ENCODE measurements around the gene BID.

BID gene

DNA sequence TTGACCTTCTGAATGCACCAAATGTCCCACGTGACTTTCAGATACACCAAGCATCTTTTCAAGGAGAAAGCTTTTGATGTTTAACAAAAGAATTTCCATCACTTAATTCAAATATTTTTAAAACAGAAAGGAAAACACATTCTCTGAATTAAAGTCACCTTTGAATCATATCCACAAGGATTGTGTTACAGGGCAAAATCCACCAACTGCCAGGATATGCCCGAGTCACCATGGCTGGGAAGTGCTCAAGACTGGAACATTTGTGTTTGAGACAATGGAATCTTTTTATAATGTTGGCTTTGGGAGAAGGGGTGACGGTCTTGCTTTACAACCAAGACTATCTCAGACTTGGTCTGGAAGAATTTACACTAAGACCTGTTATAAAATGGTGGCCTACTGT lies 40.8 kb downstream of the BID start:
- H3K4me1 ChIP-seq (ENCODE audit: insufficient read depth, low read length) = no peaks in the 10 kb centered on the region
- peaks cover 19% of the 10 kb centered on the region for H3K36me3 ChIP-seq (ENCODE audit: insufficient read depth, low read length)
- H3K9me3 ChIP-seq (ENCODE audit: control insufficient read depth, insufficient read depth, low read length) = no peaks in the 10 kb centered on the region
- no peak overlapping the region for H3K9ac ChIP-seq (ENCODE audit: low read depth, low read length)

DNA sequence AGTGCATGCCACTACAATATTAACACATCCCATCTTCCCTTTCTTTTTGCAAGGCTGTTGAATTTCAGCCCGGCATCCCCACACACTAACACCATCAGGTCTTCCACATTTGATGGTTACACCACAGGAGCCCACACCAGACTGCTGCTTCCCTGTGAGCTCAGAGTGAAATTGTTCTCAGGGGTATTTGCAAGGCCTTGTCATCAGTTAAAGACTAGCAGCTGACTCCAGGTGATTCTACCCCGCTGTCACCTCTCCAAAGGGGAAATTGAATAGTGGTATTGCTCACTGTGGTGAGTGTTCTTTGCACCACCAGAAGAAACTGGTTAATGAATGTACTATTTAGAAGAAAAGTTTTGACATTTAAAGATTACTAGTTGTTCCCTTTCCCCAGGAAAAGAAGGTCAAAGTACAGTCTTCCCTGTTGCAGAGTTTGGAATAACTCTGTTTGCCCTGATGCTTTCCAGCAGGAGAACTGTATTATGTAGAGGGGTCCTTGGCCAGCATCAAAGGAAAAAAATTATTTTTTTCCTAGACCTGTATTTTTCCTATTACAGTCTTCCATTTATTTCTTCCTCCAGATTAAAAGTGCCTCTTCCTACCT lies 41.9 kb downstream of the BID start:
- Histone ChIP-seq H3K9ac (ENCODE audit: low read depth, low read length) (no peak overlapping the region), H3K9me3 (ENCODE audit: control insufficient read depth, insufficient read depth, low read length) (no peaks in the 10 kb centered on the region), H3K36me3 (ENCODE audit: insufficient read depth, low read length) (peaks cover 28% of the 10 kb centered on the region), H3K4me1 (ENCODE audit: insufficient read depth, low read length) (no peaks in the 10 kb centered on the region)

DNA sequence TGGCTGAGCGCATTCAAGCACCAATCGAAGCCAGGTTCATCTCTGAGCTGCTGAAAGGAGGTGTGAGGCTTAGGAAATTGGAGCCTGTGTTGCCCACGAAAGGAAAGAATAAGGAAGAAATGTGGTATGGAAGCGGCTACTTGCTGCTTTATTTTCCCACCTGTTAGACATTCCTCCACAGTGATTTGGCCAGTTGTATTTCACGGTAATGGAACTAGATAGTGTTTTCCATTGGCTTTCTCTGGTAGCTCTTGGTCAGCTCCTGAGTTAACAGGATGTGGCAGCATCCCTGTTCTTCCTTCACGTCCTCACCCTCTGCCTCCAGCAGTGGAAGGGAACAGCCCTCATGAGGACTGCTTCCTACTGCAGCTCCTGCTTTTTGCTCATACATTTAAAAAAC lies 44.7 kb downstream of the BID start:
- Histone ChIP-seq H3K9me3 (ENCODE audit: control insufficient read depth, insufficient read depth, low read length) (no peaks in the 10 kb centered on the region), H3K4me1 (ENCODE audit: insufficient read depth, low read length) (no peaks in the 10 kb centered on the region), H3K36me3 (ENCODE audit: insufficient read depth, low read length) (peaks cover 36% of the 10 kb centered on the region)

DNA sequence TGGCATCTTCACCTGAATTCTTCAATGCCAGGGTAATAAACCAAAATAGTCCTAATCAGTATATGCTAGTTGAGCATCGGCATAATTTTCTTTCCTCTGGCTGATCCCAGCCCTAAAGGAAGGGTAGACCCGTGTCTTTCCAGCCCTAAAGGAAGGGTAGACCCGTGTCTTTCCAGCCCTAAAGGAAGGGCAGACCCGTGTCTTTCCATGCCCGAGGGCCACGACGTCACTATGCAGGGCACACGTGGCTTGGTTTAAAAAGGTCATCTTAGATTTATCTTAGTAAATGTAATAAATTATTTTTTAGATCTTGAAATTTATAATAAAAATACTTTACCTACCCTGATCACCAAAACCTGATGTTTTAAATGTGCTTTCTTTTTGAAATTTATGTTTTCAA lies 45.5 kb downstream of the BID start:
- no peaks in the 10 kb centered on the region for H3K4me1 ChIP-seq (ENCODE audit: insufficient read depth, low read length)
- no peak overlapping the region for H3K9ac ChIP-seq (ENCODE audit: low read depth, low read length)
- peaks cover 32% of the 10 kb centered on the region for H3K36me3 ChIP-seq (ENCODE audit: insufficient read depth, low read length)

More for the DNA sequence above, 44.7 kb downstream of the BID start:
- no peak overlapping the region for H3K9ac ChIP-seq (ENCODE audit: low read depth, low read length)

DNA sequence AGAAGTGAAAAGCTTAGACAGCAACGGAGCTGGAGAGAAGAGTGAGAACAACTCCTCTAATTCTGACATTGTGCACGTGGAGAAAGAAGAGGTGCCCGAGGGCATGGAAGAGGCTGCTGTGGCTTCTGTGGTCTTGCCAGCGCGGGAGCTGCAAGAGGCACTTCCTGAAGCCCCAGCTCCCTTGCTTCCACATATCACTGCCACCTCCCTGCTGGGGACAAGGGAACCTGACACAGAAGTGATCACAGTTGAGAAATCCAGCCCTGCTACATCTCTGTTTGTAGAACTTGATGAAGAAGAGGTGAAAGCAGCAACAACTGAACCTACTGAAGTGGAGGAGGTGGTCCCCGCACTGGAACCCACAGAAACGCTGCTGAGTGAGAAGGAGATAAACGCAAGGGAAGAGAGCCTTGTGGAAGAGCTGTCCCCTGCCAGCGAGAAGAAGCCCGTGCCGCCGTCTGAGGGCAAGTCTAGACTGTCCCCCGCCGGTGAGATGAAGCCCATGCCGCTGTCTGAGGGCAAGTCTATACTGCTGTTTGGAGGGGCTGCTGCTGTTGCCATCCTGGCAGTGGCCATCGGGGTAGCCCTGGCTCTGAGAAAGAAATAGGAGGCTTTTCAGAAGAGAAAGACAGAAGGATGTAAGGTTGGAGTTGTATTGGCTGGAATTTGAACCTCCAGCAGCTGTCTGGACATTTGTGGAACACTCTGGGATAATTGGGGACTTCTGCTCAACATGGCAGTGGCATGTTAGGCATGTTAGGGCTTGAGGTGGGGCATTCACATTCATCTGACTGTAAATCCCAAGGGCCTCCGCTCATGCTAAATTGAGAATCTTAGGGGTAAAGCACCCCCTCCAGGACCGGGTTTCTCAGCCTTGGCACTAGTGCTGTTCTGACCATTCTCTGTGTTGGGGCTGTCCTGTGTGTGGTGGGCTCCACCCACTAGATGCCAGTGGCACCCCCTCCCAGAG lies 47.1 kb downstream of the BID start:
- Histone ChIP-seq H3K36me3 (ENCODE audit: insufficient read depth, low read length) (peaks cover 26% of the 10 kb centered on the region), H3K9ac (ENCODE audit: low read depth, low read length) (no peak overlapping the region), H3K4me1 (ENCODE audit: insufficient read depth, low read length) (no peaks in the 10 kb centered on the region), H3K9me3 (ENCODE audit: control insufficient read depth, insufficient read depth, low read length) (no peaks in the 10 kb centered on the region)

More for the DNA sequence above, 45.5 kb downstream of the BID start:
- no peaks in the 10 kb centered on the region for H3K9me3 ChIP-seq (ENCODE audit: control insufficient read depth, insufficient read depth, low read length)

DNA sequence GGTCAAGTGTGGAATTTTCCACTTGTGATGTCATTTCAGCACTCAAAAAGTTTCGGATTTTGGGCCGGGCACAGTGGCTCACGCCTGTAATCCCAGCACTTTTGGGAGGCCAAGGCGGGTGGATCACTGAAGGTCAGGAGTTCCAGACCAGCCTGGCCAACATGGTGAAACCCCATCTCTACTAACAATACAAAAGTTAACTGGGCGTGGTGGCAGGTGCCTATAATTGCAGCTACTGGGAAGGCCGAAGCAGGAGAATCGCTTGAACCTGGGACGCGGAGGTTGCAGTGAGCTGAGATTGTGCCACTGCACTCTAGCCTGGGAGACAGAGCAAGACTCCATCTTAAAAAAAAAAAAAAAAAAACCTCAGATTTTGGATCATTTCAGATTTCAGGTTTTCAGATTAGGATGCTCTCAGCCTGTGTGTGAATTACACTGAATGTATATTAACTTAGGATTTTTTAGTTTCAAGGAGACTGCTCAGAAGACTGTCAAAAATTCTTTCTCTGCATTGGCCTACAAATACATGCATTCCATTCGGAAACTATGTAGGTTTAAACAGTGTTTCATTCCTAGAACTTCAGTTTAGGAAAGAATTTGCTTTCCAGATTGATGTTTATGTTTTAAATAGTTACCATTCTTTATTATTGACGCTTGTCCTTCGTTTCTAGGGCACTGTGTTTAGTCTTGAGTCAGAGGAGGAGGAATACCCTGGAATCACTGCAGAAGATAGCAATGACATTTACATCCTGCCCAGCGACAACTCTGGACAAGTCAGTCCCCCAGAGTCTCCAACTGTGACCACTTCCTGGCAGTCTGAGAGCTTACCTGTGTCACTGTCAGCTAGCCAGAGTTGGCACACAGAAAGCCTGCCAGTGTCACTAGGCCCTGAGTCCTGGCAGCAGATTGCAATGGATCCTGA lies 48.0 kb downstream of the BID start:
- Histone ChIP-seq H3K4me1 (ENCODE audit: insufficient read depth, low read length) (no peaks in the 10 kb centered on the region), H3K9ac (ENCODE audit: low read depth, low read length) (no peak overlapping the region), H3K36me3 (ENCODE audit: insufficient read depth, low read length) (peaks cover 25% of the 10 kb centered on the region), H3K9me3 (ENCODE audit: control insufficient read depth, insufficient read depth, low read length) (no peaks in the 10 kb centered on the region)

DNA sequence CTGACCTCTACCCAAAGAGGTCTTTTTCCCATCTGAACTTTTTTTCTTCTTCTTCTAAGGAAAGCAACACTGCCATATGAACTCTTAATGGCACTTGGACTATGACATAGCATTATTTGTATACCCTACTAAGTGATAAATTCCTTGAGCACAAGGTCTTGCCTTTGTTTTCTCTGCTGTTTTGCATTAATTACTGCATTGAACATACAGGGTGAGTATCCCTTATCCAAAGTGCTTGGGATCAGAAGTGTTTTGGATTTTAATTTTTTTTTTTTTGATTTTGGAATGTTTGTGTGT lies 48.8 kb downstream of the BID start:
- Histone ChIP-seq H3K9ac (ENCODE audit: low read depth, low read length) (no peak overlapping the region), H3K4me1 (ENCODE audit: insufficient read depth, low read length) (no peaks in the 10 kb centered on the region), H3K9me3 (ENCODE audit: control insufficient read depth, insufficient read depth, low read length) (no peaks in the 10 kb centered on the region)

DNA sequence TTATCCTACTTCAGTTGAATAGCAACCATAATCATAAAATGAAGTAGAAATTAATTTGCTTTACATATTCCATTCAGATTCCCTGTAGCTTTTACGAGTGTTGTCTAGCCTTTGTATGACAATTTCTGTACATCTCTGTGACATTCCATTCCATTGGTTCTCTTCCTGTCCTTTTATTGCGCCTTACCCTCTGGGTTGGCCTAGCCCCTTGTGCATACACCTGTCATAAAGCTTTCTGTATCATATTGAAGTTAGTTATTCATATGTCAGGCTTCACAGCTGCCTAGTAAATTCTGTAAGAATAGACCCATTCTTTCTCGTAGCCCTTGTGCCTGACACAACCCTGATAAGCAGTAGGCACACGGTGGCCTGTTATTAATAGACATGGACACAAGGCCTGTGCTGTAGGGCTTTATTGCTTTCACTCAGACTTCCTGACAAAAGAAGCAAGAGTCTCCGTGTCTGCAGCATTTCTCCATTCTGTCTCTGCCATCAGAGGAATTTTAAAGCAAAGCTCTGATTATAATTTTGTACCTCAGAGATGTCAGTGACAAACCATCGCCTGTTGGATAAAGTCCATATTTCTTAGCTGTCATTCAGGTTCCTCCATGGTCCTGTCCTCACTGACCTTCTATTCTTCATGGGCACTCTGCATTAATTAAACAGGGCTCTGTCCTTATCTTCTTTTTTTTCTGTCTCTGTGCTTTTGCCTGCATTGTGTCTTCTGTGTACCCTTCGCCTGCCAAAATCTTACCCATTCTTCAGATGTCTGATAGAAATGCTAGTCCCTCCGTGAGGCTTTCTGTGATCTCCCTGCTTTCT lies 49.4 kb downstream of the BID start:
- Histone ChIP-seq H3K9me3 (ENCODE audit: control insufficient read depth, insufficient read depth, low read length) (no peaks in the 10 kb centered on the region), H3K4me1 (ENCODE audit: insufficient read depth, low read length) (no peaks in the 10 kb centered on the region), H3K9ac (ENCODE audit: low read depth, low read length) (no peak overlapping the region), H3K36me3 (ENCODE audit: insufficient read depth, low read length) (peaks cover 25% of the 10 kb centered on the region)

More for the DNA sequence above, 48.8 kb downstream of the BID start:
- H3K36me3 ChIP-seq (ENCODE audit: insufficient read depth, low read length) = peaks cover 25% of the 10 kb centered on the region

DNA sequence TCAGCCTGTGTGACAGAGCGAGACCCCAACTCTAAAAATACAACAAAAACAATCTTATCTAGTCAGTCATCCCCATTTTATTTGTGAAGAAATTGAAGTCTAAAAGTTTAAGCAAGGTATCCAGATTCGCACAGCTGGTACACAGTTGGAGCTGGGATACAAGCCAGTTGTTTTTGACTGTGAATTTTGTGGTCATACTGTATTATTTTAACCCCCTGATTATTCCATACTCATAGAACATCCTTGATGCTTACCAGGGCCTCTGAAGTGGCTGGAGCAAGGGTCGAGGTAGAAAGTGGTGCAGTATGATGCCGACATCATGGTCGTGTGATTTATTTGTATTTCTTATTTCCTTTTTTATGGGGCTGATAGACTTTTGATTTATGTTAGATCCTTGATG lies 50.0 kb downstream of the BID start:
- Histone ChIP-seq H3K36me3 (ENCODE audit: insufficient read depth, low read length) (peaks cover 25% of the 10 kb centered on the region), H3K4me1 (ENCODE audit: insufficient read depth, low read length) (no peaks in the 10 kb centered on the region), H3K9ac (ENCODE audit: low read depth, low read length) (no peak overlapping the region), H3K9me3 (ENCODE audit: control insufficient read depth, insufficient read depth, low read length) (no peaks in the 10 kb centered on the region)

DNA sequence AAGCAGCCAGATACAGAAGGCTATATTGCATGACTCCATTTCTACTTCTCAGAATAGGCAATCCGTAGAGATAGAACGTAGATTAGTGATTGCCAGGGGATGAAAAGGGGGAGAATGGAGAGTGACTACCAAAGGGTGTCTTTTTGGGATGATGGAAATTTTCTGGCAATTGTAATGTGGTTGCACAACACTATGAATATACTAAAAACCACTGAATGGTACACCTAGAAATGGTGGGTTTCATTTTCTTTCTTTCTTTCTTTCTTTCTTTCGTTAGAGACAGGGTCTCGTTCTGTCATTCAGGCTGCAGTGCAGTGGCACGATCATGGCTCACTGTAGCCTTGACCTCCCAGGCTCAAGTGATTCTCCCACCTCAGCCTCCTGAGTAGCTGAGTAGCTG lies 54.4 kb downstream of the BID start:
- H3K9me3 ChIP-seq (ENCODE audit: control insufficient read depth, insufficient read depth, low read length) = no peaks in the 10 kb centered on the region
- no peaks in the 10 kb centered on the region for H3K36me3 ChIP-seq (ENCODE audit: insufficient read depth, low read length)
- H3K9ac ChIP-seq (ENCODE audit: low read depth, low read length) = no peak overlapping the region
- H3K4me1 ChIP-seq (ENCODE audit: insufficient read depth, low read length) = no peaks in the 10 kb centered on the region

DNA sequence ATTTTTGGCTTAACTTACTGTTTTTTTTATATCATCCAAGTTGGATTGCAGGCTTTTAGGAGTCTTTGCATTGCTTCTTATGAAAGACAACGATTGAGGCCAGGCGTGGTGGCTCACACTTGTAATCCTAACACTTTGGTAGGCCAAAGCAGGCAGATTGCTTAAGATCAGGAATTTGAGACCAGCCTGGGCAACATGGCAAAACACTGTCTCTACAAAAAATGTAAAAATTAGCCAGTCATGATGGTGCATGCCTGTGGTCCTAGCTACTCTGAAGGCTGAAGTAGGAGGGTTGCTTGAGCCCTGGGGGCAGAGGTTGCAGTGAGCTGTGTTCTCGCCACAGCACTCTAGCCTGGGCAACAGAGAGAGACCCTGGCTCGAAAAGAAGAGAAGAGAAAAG lies 56.6 kb downstream of the BID start:
- H3K4me1 ChIP-seq (ENCODE audit: insufficient read depth, low read length) = no peaks in the 10 kb centered on the region
- H3K9me3 ChIP-seq (ENCODE audit: control insufficient read depth, insufficient read depth, low read length) = no peaks in the 10 kb centered on the region
- H3K9ac ChIP-seq (ENCODE audit: low read depth, low read length) = no peak overlapping the region
- no peaks in the 10 kb centered on the region for H3K36me3 ChIP-seq (ENCODE audit: insufficient read depth, low read length)

DNA sequence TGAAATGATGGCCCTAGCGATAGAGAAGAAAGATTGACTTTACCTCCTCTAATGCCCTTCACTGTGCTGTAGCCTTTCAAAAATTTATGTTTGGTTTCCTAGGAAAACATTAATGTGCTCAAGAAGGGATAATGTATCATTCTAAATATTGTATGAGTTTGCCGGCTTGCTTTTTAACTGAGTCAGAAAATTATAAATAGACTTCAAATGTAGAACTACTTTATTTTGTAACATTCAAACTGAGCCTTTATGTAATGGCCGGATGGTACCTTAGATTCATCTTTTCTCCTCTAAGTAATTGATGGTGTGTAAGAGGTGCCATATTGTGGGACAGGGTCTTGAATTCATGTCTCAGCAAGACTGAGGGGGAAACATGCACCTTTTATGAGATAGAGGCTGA lies 57.7 kb downstream of the BID start:
- Histone ChIP-seq H3K9me3 (ENCODE audit: control insufficient read depth, insufficient read depth, low read length) (no peaks in the 10 kb centered on the region), H3K36me3 (ENCODE audit: insufficient read depth, low read length) (no peaks in the 10 kb centered on the region), H3K9ac (ENCODE audit: low read depth, low read length) (no peak overlapping the region), H3K4me1 (ENCODE audit: insufficient read depth, low read length) (no peaks in the 10 kb centered on the region)

DNA sequence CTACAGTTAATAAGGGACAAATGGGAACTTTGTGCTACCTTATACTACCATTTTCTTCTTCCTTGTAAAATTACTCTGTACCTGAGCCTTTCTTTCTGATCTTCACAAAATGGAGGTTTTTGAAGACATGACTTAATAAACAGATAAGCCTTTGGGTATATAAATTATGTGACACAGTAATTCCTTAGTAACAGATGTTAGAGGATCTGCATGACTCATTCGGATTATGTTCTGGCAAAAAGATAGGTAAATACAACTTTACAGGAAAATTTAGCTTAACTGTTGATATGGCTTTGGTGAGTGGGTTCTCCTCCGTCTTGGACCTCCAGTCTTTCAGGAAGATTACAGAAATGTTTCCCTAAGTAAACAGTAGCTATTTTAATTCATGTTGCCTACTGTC lies 61.8 kb downstream of the BID start:
- H3K9ac ChIP-seq (ENCODE audit: low read depth, low read length) = no peak overlapping the region
- no peaks in the 10 kb centered on the region for H3K36me3 ChIP-seq (ENCODE audit: insufficient read depth, low read length)
- no peaks in the 10 kb centered on the region for H3K4me1 ChIP-seq (ENCODE audit: insufficient read depth, low read length)
- no peaks in the 10 kb centered on the region for H3K9me3 ChIP-seq (ENCODE audit: control insufficient read depth, insufficient read depth, low read length)

DNA sequence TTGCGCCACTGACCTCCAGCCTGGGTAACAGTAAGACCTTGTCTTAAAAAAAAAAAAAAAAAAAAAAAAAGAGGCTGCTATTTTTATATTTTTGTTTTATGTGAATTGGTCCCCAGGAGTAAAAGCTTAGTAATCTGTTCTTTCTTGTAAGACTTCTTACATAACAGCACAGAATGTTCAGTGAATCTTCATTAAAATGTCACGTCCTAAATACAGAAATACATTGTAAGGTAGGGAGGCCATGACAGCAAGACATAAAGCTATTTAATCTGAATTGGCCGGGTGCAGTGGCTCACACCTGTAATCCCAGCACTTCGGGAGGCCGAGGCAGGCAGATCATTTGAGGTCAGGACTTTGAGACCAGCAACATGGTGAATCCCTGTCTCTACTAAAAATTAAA lies 64.2 kb downstream of the BID start:
- Histone ChIP-seq H3K9me3 (ENCODE audit: control insufficient read depth, insufficient read depth, low read length) (no peaks in the 10 kb centered on the region), H3K4me1 (ENCODE audit: insufficient read depth, low read length) (peaks cover 6% of the 10 kb centered on the region), H3K9ac (ENCODE audit: low read depth, low read length) (no peak overlapping the region), H3K36me3 (ENCODE audit: insufficient read depth, low read length) (no peaks in the 10 kb centered on the region)

Data from ES-I3 (cell line).